GM12874 (cell line): ENCODE results near the gene QRFPR.

Experiments used
- CTCF ChIP-seq: IDR thresholded peaks from 2 replicates; pipeline ENCODE4 v1.5.1; 2011; ENCODE audit warnings: low read depth, mild to moderate bottlenecking, control low read depth, low read length, moderate library complexity; ENCODE audit not compliant: insufficient read depth

Gene QRFPR

DNA sequence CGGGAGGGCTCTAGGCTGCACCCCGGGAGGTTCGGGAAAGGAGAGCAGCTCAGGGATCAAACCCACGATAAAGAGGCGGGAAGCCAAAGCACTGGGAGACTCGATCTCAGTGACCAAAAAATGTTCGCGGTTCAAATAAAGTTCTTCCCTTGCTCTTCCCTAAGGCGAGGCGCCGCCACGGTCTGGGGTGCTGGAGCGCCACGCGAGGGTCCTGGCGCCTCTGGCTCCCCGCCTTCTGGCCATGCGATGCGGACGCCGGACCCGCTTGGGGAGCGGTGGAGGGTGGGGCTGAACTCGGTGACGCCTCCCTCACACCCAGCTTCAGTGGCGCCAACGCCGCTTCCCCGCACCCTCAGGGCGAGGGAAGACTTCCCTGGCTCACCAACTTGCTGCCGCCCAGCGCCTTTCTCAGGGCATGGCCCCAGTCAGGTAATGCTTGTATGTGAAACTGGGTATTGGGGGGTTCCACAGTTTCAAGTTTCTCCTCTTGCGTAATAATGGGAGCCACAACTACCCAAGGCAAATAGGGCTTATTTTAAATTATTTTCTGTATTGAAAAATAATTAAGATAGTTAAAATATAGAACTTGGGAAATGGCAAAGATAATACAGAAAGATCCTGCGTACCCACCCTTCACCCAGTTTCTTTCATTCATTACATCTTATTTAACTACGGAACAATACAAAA lies at the start of gene QRFPR:
TSS of gene QRFPR (minus strand) at position 243 of the 687 bp plus-strand sequence. CDS start 371 bp downstream, outside the sequence.
- TF ChIP-seq CTCF: no peak

- no peak for TF ChIP-seq CTCF
Observed at GRCh38 chr4:121428721-121429120, 47.9 kb upstream of the QRFPR start.

- peak; percentile 20; the same call in 1 of the 2 replicates for TF ChIP-seq CTCF
Observed at GRCh38 chr4:121421594-121421993, 40.8 kb upstream of the QRFPR start.

DNA sequence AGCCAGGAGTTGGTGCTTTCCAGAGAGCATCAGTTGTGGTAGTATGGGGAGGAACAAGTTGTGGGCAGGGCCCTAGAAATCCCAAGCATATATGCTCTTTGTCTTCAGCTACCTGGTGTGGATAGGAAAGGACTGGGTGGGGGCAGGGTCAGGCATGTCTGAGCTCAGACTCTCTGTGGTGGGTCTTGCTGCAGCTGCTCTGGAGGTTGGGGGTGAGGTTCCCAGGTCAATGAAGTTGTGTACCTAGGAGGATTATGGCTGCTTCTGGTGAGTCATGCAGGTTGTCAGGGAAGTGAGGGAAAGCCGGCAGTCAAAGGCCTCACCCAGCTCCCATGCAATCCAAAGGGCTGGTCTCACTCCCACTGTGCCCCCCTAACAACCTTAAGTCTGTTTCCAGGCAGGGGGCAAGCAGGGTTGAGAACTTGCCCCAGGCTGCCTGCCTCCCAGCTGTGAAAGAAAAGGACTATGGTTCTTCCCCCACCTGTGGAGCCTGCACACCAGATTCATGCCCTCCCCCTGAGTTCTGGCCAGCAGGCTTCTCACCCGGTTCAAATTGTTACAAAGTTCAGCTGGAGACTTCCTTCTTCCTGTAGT lies 30.4 kb upstream of the QRFPR start:
- no peak for TF ChIP-seq CTCF

- TF ChIP-seq CTCF: no peak
Observed at GRCh38 chr4:121400632-121401031, 19.8 kb upstream of the QRFPR start.

DNA sequence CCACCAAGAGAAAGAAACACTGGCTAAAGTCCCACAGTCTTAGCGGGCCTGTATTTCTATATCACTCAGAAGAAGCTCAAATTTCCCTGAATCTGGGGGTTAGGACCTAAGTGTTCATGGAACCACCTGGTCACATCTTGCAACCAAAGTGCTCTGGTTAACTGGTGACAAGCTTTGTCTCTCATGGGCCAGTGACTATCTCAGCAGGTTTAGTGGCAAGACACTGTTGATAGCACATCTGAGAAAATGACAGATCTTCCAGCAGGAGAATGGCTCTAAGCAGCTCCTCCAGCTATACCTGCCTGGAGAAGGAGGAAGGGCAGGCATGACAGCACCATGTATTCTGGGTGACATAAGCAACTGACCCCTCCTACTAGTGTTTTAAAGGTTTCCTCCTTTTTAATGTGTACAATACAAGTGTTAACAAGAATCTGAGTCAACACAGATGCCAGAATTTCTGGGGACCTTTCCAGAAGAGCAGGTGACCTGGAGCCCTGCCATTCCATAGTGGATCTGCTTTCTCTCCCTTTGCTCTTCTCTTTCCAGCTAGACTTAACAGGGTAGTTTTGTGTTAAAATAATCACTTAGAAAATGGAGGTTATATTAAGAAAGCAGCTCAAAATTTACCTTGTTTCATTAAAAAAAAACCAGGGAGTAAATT lies 17.3 kb upstream of the QRFPR start:
- TF ChIP-seq CTCF: no peak

DNA sequence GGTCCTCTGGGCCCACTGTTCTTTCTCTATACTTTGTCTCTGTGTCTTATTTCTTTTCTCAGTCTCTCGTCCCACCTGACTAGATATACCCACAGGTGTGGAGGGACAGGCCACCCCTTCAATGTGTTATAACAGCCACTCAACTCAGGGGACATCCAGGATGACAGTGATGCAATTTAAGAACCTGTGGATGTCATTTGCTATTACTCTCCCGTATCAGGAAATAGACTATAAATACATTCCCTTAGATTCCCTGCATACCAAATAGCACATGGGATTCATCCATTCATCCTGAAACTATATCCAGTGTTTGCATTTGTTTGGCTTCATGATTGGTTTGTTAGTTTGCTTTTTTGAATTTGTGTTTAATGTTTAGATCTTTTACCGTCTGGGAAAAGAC lies 16.6 kb upstream of the QRFPR start:
- no peak for TF ChIP-seq CTCF
